Left lung (tissue), 10 donors: ENCODE data around the gene CHRDL2. TPM values are rescaled to one million over a fixed set of nuclear protein-coding genes. Genes with fewer than 3 reads are reported as not detected.

Experiments used
- ATAC-seq: fragments of 200-7000 bp; cut with Tn5 transposase; one replicate; pipeline ENCODE4 v1.9.1; 2020; ENCODE audit warnings: moderate library complexity
- DNase-seq, 4 donors: peaks; one replicate each; pipeline ENCODE4 v3.0.0-alpha.2; 2013 to 2020
- H3K27ac ChIP-seq, 2 donors: fragments of 200-600 bp; sonication (generic) in 1 of 2; one replicate each; pipeline versions ENCODE4 v1.5.0 to v1.8.0; 2020 to 2021
- H3K27me3 ChIP-seq, 2 donors: fragments of 200-600 bp; sonication (generic) in 1 of 2; one replicate each; pipeline versions ENCODE4 v1.5.0 to v1.8.0; 2020 to 2021
- H3K36me3 ChIP-seq, 2 donors: fragments of 200-600 bp; sonication (generic) in 1 of 2; one replicate each; pipeline versions ENCODE4 v1.5.0 to v1.8.0; 2020 to 2021
- H3K4me1 ChIP-seq, 2 donors: fragments of 200-600 bp; one replicate each; pipeline ENCODE4 v1.8.0; 2021
- H3K4me3 ChIP-seq, 2 donors: fragments of 200-600 bp; sonication (generic) in 1 of 2; one replicate each; pipeline versions ENCODE4 v1.5.0 to v1.8.0; 2020 to 2021; ENCODE audit warnings: mild to moderate bottlenecking in 1 of 2
- H3K9me3 ChIP-seq, 2 donors: fragments of 200-600 bp; sonication (generic) in 1 of 2; one replicate each; pipeline versions ENCODE4 v1.5.0 to v1.8.0; 2020 to 2021
- CTCF ChIP-seq, 2 donors: fragments of 200-600 bp; sonication (generic) in 1 of 2; IDR thresholded peaks; one replicate each; pipeline versions ENCODE4 v1.5.0 to v1.8.0; 2021; ENCODE audit warnings: antibody characterized with exemption in 2 of 2
- intact Hi-C, 2 donors: fragments of 100-400 bp; cut with DNase I; formaldehyde crosslinking; loops; one replicate each; pipeline versions ENCODE4 v1.11.2 to v1.14.2; 2022
- polyA plus RNA-seq, 6 donors: library from polyadenylated mRNA; unstranded; fragments of 120-200 nt; gene quantifications; one replicate each; pipeline ENCODE4 v1.2.1, GENCODE V29; 2013; ENCODE audit not compliant: insufficient read length in 6 of 6
- total RNA-seq, 2 donors: library from RNA; stranded (reverse); fragmentation: NEBNext Ultra II Directional; extraction: Animal tissue kit (Norgen Biotek cat#: 25700); gene quantifications; one replicate each; pipeline ENCODE4 v1.2.1, GENCODE V29; 2021
- donor health status: DM: no; HTN: yes; CAD: no.
- donor health status: DM: no; HTN: no; CAD: no.

Gene CHRDL2
- total and polyA plus RNA-seq, 8 donors: 0.48 to 5.2 (median 0.69) TPM

GRCh38 chr11:74697722-74698121, 33.5 kb downstream of the CHRDL2 start:
- Histone ChIP-seq H3K27me3 (no peaks in the 10 kb centered on the region), H3K9me3 (no peaks in the 10 kb centered on the region), H3K4me3 (peak overlapping the region in 1 of 2 donors; percentile 9), H3K36me3 (no peaks in the 10 kb centered on the region), H3K27ac (peak overlapping the region; percentile 81 to 83), H3K4me1 (peaks cover 14 to 19% of the 10 kb centered on the region in 2 donors)
- TF ChIP-seq CTCF (IDR thresholded peaks at IDR 0.05): no peak
- peak; percentile 25 for ATAC-seq
- intact Hi-C loops: no loop called here
- DNase-seq: no peak

DNA sequence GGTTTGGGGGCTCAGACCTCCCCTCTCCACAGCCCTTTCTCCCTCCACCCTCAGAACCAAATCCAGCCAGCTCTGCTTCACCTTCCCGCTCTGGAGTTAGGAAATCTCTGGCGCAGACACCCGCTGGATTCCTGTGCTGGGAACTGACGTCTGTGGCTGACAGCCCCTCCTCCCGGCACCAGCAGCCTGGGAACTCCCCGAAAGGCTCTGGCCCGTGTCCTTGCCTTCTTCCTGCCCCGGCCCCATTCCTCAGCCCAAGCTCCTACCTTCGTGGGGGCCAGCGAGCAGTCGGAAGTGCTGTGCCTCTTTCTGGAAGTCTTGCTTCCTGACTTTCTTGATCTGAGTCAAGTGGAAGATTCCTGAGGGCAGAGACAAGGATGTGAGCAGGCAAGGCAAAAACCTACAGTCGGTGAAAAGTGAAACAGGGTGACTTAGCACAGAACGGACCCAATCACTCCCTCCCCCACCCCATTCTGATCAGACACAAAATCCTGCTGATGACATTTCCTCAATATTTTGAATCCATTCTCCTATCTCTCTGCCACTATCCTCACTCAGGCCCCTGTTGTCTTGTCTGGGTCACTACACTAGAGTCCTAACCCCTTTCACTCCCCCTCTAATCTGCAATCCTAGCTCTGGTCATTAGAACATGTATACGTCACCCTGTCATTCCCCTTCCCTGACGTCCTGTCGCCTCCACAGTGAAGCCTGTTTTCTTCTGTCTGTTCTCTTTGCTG, 34.1 kb downstream of the CHRDL2 start:
- H3K27me3 ChIP-seq: no peaks in the 10 kb centered on the region
- DNase-seq: peak in 3 of 4 donors; percentile 72 to 88 (median 84)
- peaks cover 14 to 16% of the 10 kb centered on the region in 2 donors for H3K4me1 ChIP-seq
- peak; percentile 93 for ATAC-seq
- H3K4me3 ChIP-seq: peak overlapping the region in 1 of 2 donors; percentile 9
- peak overlapping the region; percentile 81 to 83 for H3K27ac ChIP-seq
- intact Hi-C loops: no loop called here
- TF ChIP-seq CTCF (IDR thresholded peaks at IDR 0.05): no peak
- no peaks in the 10 kb centered on the region for H3K9me3 ChIP-seq
- no peaks in the 10 kb centered on the region for H3K36me3 ChIP-seq

- Histone ChIP-seq H3K27ac (peak overlapping the region; percentile 81 to 83), H3K36me3 (no peaks in the 10 kb centered on the region)
These were observed 34.7 kb downstream of the CHRDL2 start for GRCh38 chr11:74696500-74696899.

GRCh38 chr11:74695705-74696280, 35.4 kb downstream of the CHRDL2 start:
- no peak overlapping the region for H3K4me3 ChIP-seq
- no peaks in the 10 kb centered on the region for H3K36me3 ChIP-seq
- H3K4me1 ChIP-seq: peaks cover 14 to 16% of the 10 kb centered on the region in 2 donors
- no peak for TF ChIP-seq CTCF (IDR thresholded peaks at IDR 0.05)
- peak overlapping the region; percentile 81 to 83 for H3K27ac ChIP-seq
- H3K9me3 ChIP-seq: no peaks in the 10 kb centered on the region
- ATAC-seq (no peak), DNase-seq (no peak)
- no peaks in the 10 kb centered on the region for H3K27me3 ChIP-seq
- intact Hi-C loops: no loop called here

More at GRCh38 chr11:74696500-74696899, 34.7 kb downstream of the CHRDL2 start:
- no peaks in the 10 kb centered on the region for H3K9me3 ChIP-seq
- no peak overlapping the region for H3K4me3 ChIP-seq
- intact Hi-C loops: no loop called here
- ATAC-seq (peak; percentile 26), DNase-seq (no peak)
- H3K4me1 ChIP-seq: peaks cover 14 to 16% of the 10 kb centered on the region in 2 donors
- H3K27me3 ChIP-seq: no peaks in the 10 kb centered on the region
- TF ChIP-seq CTCF (IDR thresholded peaks at IDR 0.05): no peak

DNA sequence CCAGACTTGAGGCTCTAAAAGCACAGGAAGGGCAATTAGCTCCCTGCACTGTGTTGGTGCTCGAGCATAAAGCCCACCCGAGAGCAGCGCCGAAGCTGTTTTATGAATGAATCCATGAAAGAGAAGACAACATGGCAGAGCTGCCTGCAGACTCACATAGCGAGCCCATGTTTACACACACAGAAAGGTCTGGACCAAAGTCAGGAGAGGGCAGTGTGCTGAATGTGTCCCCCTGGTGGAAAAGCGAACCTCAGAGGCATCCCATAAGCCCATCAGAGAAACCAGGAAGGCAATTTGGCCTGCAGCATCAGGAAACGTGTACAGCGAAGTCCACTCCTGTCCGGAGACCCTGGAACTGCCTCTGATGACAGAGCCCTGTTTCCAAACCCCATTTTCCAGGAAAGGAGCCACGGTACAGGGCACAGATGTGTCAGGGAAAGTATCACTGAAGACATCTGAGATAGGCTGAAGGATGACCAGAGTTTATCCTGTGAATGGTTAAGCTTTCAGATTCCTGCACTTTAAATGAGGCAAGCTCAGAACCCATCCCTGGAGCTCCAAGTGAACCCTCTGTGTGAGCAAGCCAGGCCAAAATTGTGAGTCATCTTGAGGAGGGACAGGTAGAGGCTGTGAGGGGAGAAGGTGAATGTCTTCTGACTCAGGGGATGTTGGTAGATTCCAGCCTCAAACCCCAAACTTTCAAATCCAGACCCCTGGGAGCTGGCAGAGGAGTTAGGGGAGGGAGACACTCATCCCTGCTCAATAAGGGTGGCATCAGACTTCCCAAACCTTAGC, 36.9 kb downstream of the CHRDL2 start:
- DNase-seq (peak in 1 of 4 donors; percentile 0), ATAC-seq (no peak)
- no peak overlapping the region for H3K27ac ChIP-seq

More for the DNA sequence above, 36.9 kb downstream of the CHRDL2 start:
- intact Hi-C loops: no loop called here
- Histone ChIP-seq H3K36me3 (no peaks in the 10 kb centered on the region), H3K27me3 (no peaks in the 10 kb centered on the region), H3K4me3 (no peak overlapping the region), H3K4me1 (peaks cover 14 to 16% of the 10 kb centered on the region in 2 donors), H3K9me3 (no peaks in the 10 kb centered on the region)
- no peak for TF ChIP-seq CTCF (IDR thresholded peaks at IDR 0.05)
